Measurements from ENCODE around the gene MXRA7. TPM values are rescaled to one million over a fixed set of nuclear protein-coding genes. Genes with fewer than 3 reads are reported as not detected.
"Not testable (repeated sequence)": the region's sequence is repeated elsewhere in the genome, so short reads cannot be mapped to it uniquely, and the experiment has no call there.

The MXRA7 gene
- total and polyA plus RNA-seq, 4 donors, result 136 to 173 (median 161) TPM

DNA sequence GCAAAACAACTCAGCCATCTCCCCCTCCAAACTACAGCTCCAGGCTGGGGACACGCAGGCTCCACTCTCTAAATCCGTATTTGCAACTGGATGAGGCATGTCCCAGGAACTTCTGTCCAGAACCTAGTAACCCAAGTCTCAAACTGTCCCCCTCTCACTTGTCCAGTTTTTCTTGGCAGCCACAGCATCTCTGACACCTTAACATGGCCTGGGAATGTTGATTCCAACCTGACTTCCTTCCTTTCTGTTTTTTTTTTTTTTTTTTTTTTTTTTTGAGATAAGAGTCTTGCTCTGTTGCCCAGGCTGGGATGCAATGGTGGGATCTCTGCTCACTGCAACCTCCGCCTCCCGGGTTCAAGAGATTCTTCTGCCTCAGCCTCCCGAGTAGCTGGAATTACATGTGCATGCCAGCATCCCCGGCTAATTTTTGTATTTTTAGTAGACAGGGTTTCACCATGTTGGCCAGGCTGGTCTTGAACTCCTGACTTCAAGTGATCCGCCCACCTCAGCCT is 12.2 kb downstream of the MXRA7 start:
- not testable (repeated sequence) for DNase-seq (ENCODE audit: low read depth in 4 of 6, low spot score in 6 of 6); H3K36me3 ChIP-seq (ENCODE audit: control insufficient read depth, insufficient read depth, low read length); H3K9me3 ChIP-seq (ENCODE audit: control insufficient read depth, insufficient read depth, low read length); H3K27ac ChIP-seq (ENCODE audit: low read depth, low read length); H3K4me3 ChIP-seq (ENCODE audit: low read depth, low read length); H3K27me3 ChIP-seq (ENCODE audit: control insufficient read depth, insufficient read depth, low read length)
- H3K4me1 ChIP-seq (ENCODE audit: control insufficient read depth, insufficient read depth, low read length), result peaks cover 52% of the 10 kb centered on the region
- 92% methylated on average over 6 of the region's 7 CpGs for WGBS (ENCODE audit: insufficient coverage)

DNA sequence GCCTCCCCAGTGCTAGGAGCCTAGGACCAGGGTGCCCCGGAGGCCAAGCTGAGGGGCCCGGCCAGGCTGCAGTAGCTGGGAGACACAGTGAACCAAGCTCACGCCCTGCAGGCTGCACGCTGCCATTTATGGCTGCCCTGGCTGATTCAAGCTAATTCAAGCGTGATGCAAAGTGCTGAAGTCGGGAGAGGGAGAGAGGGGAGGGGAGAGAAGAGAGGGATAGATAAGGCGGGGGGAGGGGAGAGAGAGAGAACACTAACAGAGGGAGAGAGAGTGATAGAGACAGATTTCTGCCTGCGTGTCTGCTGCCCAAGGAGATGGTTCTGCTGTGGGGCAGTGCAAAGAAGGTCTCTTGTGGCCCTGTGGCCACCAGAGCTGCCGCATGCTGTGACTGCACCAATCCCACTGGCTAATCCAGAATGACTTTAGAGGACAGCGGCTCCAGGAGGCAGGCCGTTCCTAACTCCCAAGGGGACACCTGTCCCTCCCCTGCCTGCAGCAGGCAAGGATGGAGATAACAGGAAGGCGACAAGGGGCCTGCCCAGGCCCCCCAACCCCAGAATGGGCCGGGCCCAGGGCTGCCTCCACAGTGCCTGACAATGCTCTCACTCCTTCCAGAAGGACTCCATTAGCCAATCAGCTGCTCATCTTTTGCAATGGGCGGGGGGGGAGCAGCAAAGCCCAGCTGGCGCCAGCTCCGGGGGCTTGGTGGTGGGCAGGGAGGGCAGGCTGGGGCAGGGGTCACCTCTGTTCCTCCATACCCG is 12.9 kb downstream of the MXRA7 start:
- peak overlapping the region; percentile 61 for H3K27ac ChIP-seq (ENCODE audit: low read depth, low read length)
- whole genome bisulfite sequencing (ENCODE audit: insufficient coverage), result 20% methylated on average over 12 of the region's 17 CpGs
- no peak overlapping the region for H3K4me3 ChIP-seq (ENCODE audit: low read depth, low read length)

DNA sequence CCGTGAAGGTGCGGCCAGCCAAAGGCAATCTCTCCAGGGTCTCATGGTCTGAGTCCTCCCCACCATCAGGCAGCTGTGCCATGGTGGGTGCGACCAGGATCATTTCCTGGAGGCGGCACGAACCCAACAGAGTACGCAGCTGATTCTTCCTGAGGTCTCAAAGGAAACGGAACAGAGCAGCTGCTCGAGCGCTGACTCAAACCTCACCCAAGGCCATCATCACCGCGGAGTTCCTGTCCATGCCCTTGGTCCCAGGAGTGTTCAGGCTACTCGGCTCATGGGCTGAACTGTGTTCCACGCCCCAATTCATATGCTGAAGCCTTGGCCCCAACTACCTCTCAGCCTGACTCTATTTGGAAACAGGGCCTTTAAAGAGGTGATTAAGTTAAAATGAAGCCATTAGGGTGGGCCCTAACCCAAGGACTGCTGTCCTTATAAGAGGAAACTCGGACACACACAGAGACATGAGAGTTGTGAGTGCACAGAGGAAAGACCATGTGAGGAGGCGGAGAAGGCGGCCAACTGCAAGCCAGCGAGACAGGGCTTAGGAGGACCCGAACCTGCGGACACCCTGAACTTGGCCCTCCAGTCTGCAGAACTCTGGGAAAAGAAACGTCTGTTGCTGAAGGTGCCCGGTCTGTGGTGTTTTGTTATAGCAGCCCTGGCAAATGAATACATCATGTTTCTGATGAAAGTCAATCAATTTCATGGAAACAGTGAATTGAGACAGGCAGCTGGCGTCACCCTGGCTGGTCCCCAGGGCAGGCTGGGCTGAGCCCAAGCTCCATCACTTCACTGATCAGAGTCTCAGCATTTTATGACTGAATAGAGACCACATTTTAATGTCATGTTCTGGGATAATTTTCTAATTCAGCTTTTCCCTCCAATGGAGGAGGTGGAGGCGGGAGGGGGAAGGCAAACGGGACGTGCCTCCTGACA is 13.7 kb downstream of the MXRA7 start:
- peaks cover 8% of the 10 kb centered on the region for H3K36me3 ChIP-seq (ENCODE audit: control insufficient read depth, insufficient read depth, low read length)
- H3K27me3 ChIP-seq (ENCODE audit: control insufficient read depth, insufficient read depth, low read length), result no peaks in the 10 kb centered on the region
- 62% methylated on average over 23 of the region's 25 CpGs for WGBS (ENCODE audit: insufficient coverage)
- H3K4me3 ChIP-seq (ENCODE audit: low read depth, low read length), result no peak overlapping the region
- H3K27ac ChIP-seq (ENCODE audit: low read depth, low read length), result peak overlapping the region; percentile 61
- DNase-seq (ENCODE audit: low read depth in 4 of 6, low spot score in 6 of 6), result no peak
- no peaks in the 10 kb centered on the region for H3K9me3 ChIP-seq (ENCODE audit: control insufficient read depth, insufficient read depth, low read length)
- H3K4me1 ChIP-seq (ENCODE audit: control insufficient read depth, insufficient read depth, low read length), result peaks cover 48% of the 10 kb centered on the region

More for the DNA sequence above, 12.9 kb downstream of the MXRA7 start:
- peaks cover 48% of the 10 kb centered on the region for H3K4me1 ChIP-seq (ENCODE audit: control insufficient read depth, insufficient read depth, low read length)
- peaks cover 8% of the 10 kb centered on the region for H3K36me3 ChIP-seq (ENCODE audit: control insufficient read depth, insufficient read depth, low read length)
- peak in 2 of 6 donors; percentile 76 to 93 for DNase-seq (ENCODE audit: low read depth in 4 of 6, low spot score in 6 of 6)
- H3K9me3 ChIP-seq (ENCODE audit: control insufficient read depth, insufficient read depth, low read length), result no peaks in the 10 kb centered on the region
- H3K27me3 ChIP-seq (ENCODE audit: control insufficient read depth, insufficient read depth, low read length), result no peaks in the 10 kb centered on the region

DNA sequence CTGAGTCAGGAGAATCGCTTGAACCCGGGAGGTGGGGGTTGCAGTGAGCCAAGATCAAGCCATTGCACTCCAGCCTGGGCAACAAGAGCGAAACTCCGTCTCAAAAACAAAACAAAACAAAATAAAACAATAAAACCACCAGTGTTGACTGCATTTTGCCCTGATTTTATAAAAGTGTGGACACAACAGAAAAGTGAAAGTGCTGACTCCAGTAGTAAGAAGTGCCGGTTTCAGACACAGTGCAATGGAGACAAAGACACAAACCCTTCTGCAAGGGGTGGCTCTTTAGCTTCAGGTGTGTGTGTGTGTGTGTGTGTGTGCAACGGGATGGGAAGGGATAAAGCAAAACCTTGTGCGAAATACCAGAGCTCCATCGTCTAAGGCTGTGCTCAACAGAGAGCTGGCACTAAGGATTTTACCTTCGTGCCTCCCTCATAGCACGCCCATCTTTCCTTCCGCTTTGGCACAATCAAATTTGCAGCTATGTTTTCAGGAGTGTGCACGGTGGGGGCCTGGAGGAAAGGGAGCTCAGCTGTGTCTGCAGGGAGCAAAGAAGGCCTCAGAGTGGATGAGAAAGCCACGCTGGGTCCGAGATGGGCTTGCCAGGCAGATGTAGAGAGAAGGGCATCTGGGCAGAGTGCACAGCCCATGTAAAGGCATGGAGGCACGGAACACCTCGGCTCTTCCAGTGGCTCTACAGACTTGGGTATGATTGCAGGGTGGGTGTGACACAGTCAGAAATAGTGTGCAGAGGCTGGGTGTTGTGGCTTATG is 15.5 kb downstream of the MXRA7 start:
- 88% methylated on average over 6 of the region's 16 CpGs for WGBS (ENCODE audit: insufficient coverage)
- no peaks in the 10 kb centered on the region for H3K27me3 ChIP-seq (ENCODE audit: control insufficient read depth, insufficient read depth, low read length)
- peaks cover 37% of the 10 kb centered on the region for H3K4me1 ChIP-seq (ENCODE audit: control insufficient read depth, insufficient read depth, low read length)
- H3K36me3 ChIP-seq (ENCODE audit: control insufficient read depth, insufficient read depth, low read length), result peaks cover 5% of the 10 kb centered on the region
- no peak for DNase-seq (ENCODE audit: low read depth in 4 of 6, low spot score in 6 of 6)
- H3K9me3 ChIP-seq (ENCODE audit: control insufficient read depth, insufficient read depth, low read length), result no peaks in the 10 kb centered on the region
- no peak overlapping the region for H3K27ac ChIP-seq (ENCODE audit: low read depth, low read length)
- no peak overlapping the region for H3K4me3 ChIP-seq (ENCODE audit: low read depth, low read length)

DNA sequence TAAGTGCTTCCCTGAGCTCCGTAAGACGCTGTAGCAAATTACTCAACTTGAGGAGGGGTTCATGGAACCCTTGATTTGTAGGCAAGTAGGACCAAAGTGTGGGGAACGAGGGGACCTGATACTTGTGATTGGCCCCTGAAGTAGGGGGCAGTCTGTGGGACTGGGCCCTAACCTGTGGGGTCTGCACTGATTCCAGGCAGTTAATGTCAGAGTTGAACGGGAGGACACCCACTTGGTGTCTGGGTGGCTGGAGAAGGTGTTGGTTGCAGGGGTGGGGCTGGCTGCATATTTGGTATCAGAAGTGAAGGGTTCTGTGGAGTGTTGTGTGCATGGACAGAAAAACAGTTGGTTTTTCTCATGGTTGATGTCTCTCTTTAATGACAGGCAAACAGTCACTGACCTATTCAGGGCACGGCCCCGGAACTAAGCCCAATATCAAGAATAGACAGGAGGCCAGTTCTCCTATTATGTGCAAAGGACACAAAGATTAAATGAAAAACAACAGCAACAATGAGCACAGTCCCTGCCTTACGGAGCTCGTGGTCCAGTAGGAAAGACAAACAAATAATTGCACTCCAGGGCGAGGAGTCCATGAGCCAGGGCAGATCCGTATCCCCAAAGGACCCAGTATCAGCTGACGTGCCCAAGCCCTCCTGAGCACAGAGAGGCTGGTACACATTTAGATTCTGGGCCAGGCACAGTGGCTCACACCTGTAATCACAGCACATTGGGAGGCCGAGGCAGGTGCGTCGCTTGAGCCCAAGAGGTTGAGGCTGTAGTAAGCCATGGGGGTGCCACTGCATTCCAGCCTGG is 19.2 kb downstream of the MXRA7 start:
- DNase-seq (ENCODE audit: low read depth in 4 of 6, low spot score in 6 of 6), result no peak
- Histone ChIP-seq H3K27ac (ENCODE audit: low read depth, low read length) (no peak overlapping the region), H3K4me1 (ENCODE audit: control insufficient read depth, insufficient read depth, low read length) (peaks cover 37% of the 10 kb centered on the region), H3K27me3 (ENCODE audit: control insufficient read depth, insufficient read depth, low read length) (no peaks in the 10 kb centered on the region), H3K9me3 (ENCODE audit: control insufficient read depth, insufficient read depth, low read length) (no peaks in the 10 kb centered on the region), H3K36me3 (ENCODE audit: control insufficient read depth, insufficient read depth, low read length) (peaks cover 21% of the 10 kb centered on the region), H3K4me3 (ENCODE audit: low read depth, low read length) (no peak overlapping the region)
- 83% methylated on average over 10 of the region's 14 CpGs for WGBS (ENCODE audit: insufficient coverage)

DNA sequence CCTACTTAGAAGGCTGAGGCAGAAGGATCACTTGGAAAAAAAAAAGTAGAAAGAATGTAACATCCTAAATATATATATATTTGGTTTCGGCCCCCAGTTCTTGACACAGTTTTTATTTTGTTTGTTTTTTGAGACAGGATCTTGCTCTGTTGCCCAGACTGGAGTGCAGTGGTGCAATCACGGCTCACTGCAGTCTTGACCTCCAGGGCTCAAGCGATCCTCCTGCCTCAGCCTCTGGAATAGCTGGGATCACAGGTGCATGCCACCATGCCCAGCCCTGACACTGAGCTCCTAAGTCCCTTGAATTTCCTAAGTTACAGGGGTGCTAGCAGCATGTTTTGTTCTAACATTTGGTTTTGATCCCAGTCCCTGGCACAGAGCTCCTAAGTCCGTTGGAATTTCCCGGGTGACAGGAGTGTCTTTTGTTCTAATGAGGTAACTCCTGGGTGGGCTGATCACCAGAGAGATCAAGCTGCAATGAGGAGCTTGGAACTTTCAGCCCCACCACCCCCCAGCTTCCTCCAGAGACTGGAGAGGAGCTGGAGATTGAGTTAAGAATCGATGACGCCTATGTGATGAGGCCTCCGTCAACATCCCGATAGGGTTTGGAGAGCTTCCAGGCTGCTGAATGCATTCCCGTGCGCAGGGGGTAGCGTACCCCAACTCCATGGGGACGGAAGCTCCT is 20.0 kb downstream of the MXRA7 start:
- no peaks in the 10 kb centered on the region for H3K9me3 ChIP-seq (ENCODE audit: control insufficient read depth, insufficient read depth, low read length)
- 74% methylated on average over 12 of the region's 13 CpGs for WGBS (ENCODE audit: insufficient coverage)

DNA sequence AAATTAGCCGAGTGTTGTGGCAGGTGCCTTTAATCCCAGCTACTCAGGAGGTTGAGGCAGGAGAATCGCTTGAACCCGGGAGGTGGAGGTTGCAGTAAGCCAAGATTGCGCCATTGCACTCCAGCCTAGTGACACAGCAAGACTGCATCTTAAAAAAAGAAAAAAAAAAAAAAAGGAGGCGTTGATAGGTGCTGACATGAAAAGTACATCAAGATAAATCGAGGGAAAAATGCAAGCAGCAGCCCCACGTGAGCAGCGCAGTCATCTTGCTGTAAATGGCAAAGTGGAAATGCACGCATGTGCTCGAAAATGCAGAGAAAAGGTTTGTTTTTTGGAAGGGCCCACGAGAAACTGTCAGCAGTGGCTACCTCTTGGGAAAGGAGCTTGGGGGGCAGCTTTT is 20.9 kb downstream of the MXRA7 start:
- H3K27ac ChIP-seq (ENCODE audit: low read depth, low read length), result no peak overlapping the region
- no peaks in the 10 kb centered on the region for H3K27me3 ChIP-seq (ENCODE audit: control insufficient read depth, insufficient read depth, low read length)
- H3K4me3 ChIP-seq (ENCODE audit: low read depth, low read length), result no peak overlapping the region
- H3K4me1 ChIP-seq (ENCODE audit: control insufficient read depth, insufficient read depth, low read length), result peaks cover 36% of the 10 kb centered on the region
- 94% methylated on average over 8 of the region's 11 CpGs for WGBS (ENCODE audit: insufficient coverage)
- no peaks in the 10 kb centered on the region for H3K9me3 ChIP-seq (ENCODE audit: control insufficient read depth, insufficient read depth, low read length)
- DNase-seq (ENCODE audit: low read depth in 4 of 6, low spot score in 6 of 6), result no peak
- H3K36me3 ChIP-seq (ENCODE audit: control insufficient read depth, insufficient read depth, low read length), result peaks cover 33% of the 10 kb centered on the region

More for the DNA sequence above, 20.0 kb downstream of the MXRA7 start:
- Histone ChIP-seq H3K4me1 (ENCODE audit: control insufficient read depth, insufficient read depth, low read length) (peaks cover 36% of the 10 kb centered on the region), H3K4me3 (ENCODE audit: low read depth, low read length) (no peak overlapping the region), H3K27me3 (ENCODE audit: control insufficient read depth, insufficient read depth, low read length) (no peaks in the 10 kb centered on the region), H3K36me3 (ENCODE audit: control insufficient read depth, insufficient read depth, low read length) (peaks cover 25% of the 10 kb centered on the region), H3K27ac (ENCODE audit: low read depth, low read length) (no peak overlapping the region)
- no peak for DNase-seq (ENCODE audit: low read depth in 4 of 6, low spot score in 6 of 6)

DNA sequence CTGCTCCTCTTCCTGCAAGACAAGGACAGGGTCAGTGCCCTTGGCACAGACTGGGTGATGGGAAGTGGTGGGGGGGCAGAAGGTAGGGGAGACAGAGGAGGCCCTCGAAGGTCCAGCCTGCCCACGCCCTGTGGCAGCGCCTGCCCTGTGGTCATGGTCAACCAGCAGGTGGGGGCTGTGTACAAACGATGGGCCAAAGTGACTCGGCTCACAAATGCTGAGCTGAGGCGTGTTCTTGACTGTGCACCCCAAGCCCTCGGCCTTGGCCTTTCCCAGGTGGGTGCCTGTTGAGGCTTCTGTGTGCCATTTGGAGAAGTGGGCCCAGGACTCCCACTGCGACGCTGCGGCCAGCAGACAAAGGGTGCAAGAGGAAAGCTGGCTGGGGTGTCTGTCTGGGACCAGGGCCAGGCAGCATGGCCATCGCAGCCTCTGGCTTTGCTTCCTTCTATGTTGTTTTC is 22.6 kb downstream of the MXRA7 start:
- Histone ChIP-seq H3K27me3 (ENCODE audit: control insufficient read depth, insufficient read depth, low read length) (no peaks in the 10 kb centered on the region), H3K9me3 (ENCODE audit: control insufficient read depth, insufficient read depth, low read length) (no peaks in the 10 kb centered on the region), H3K36me3 (ENCODE audit: control insufficient read depth, insufficient read depth, low read length) (peaks cover 50% of the 10 kb centered on the region), H3K4me1 (ENCODE audit: control insufficient read depth, insufficient read depth, low read length) (peaks cover 48% of the 10 kb centered on the region), H3K27ac (ENCODE audit: low read depth, low read length) (peak overlapping the region; percentile 54), H3K4me3 (ENCODE audit: low read depth, low read length) (no peak overlapping the region)
- DNase-seq (ENCODE audit: low read depth in 4 of 6, low spot score in 6 of 6), result no peak
- 76% methylated on average over 11 of the region's 11 CpGs for WGBS (ENCODE audit: insufficient coverage)
